ENCODE measurements around the gene TPM1. TPM values are rescaled to one million over a fixed set of nuclear protein-coding genes. Genes with fewer than 3 reads are reported as not detected.

Gene TPM1
- polyA plus RNA-seq, 1 of the 3 experiments (the other 2 are of a cell fraction): 1,371 TPM

- 89% methylated on average over 4 of the region's 4 CpGs for WGBS (ENCODE audit: low lambda C conversion rate)
- Histone ChIP-seq H3K4me2 (peak overlapping the region; percentile 58; the same call in 1 of the 2 replicates), H3K9me2 (no peaks in the 10 kb centered on the region), H3K27ac (ENCODE audit: low read depth in 2 of 2, low read length in 1 of 2) (peak overlapping the region in 1 of 2 experiments; percentile 89; a peak in 2 of 4 replicates), H2AFZ (ENCODE audit: low read depth) (no peak overlapping the region), H3K9ac (no peak overlapping the region), H3K4me3 (ENCODE audit: low read depth in 2 of 2, low read length in 1 of 2) (no peak overlapping the region), H3K27me3 (ENCODE audit: insufficient read depth) (no peaks in the 10 kb centered on the region), H3K9me3 (no peaks in the 10 kb centered on the region), H3K36me3 (replicated peaks in 1 of 2; ENCODE audit: control insufficient read depth in 1 of 2, insufficient read depth in 2 of 2, low read length in 1 of 2) (no peaks in the 10 kb centered on the region), H4K20me1 (ENCODE audit: insufficient read depth) (no peaks in the 10 kb centered on the region), H3F3A (replicated peaks; ENCODE audit: insufficient read depth) (peaks cover 43% of the 10 kb centered on the region), H3K4me1 (ENCODE audit: control insufficient read depth in 1 of 2, insufficient read depth in 2 of 2, low read depth in 1 of 2, low read length in 1 of 2) (peaks cover 9 to 47% of the 10 kb centered on the region in 2 experiments; a peak in 3 of 4 replicates), H3K79me2 (ENCODE audit: insufficient read depth) (no peaks in the 10 kb centered on the region)
- DNase-seq: no peak
- CTCF ChIA-PET: no interaction called here
- POLR2A ChIA-PET: no interaction called here
- no peak for TF ChIP-seq CHD2 (IDR thresholded peaks at IDR 0.05; ENCODE audit: low read length, partially characterized antibody)
- TF ChIP-seq, protein P1, sequence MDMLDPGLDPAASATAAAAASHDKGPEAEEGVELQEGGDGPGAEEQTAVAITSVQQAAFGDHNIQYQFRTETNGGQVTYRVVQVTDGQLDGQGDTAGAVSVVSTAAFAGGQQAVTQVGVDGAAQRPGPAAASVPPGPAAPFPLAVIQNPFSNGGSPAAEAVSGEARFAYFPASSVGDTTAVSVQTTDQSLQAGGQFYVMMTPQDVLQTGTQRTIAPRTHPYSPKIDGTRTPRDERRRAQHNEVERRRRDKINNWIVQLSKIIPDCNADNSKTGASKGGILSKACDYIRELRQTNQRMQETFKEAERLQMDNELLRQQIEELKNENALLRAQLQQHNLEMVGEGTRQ (IDR thresholded peaks at IDR 0.05; ENCODE audit: borderline replicate concordance, low read depth, low read length): no peak
- TF ChIP-seq RXRA (IDR thresholded peaks at IDR 0.05; ENCODE audit: borderline replicate concordance, low read depth): no peak
- no peak for TF ChIP-seq ELF1 (IDR thresholded peaks at IDR 0.05)
- no peak for TF ChIP-seq JUND (IDR thresholded peaks at IDR 0.05)
- no peak for TF ChIP-seq MEF2A (IDR thresholded peaks at IDR 0.05; ENCODE audit: borderline replicate concordance, low read depth)
- no peak for TF ChIP-seq YY1 (IDR thresholded peaks at IDR 0.05; ENCODE audit: low read depth)
Observed at GRCh38 chr15:63014578-63014977, 28.0 kb upstream of the TPM1 start.

- Histone ChIP-seq H2AFZ (ENCODE audit: low read depth) (no peak overlapping the region), H3K27me3 (ENCODE audit: insufficient read depth) (no peaks in the 10 kb centered on the region), H3K27ac (ENCODE audit: low read depth in 2 of 2, low read length in 1 of 2) (peak overlapping the region; percentile 3 to 89; a peak in 3 of 4 replicates), H3K36me3 (replicated peaks in 1 of 2; ENCODE audit: control insufficient read depth in 1 of 2, insufficient read depth in 2 of 2, low read length in 1 of 2) (no peaks in the 10 kb centered on the region), H3K4me1 (ENCODE audit: control insufficient read depth in 1 of 2, insufficient read depth in 2 of 2, low read depth in 1 of 2, low read length in 1 of 2) (peaks cover 13 to 56% of the 10 kb centered on the region in 2 experiments; a peak in 3 of 4 replicates), H3F3A (replicated peaks; ENCODE audit: insufficient read depth) (peaks cover 53% of the 10 kb centered on the region), H3K9me2 (no peaks in the 10 kb centered on the region), H3K4me2 (peak overlapping the region; percentile 58), H3K9me3 (no peaks in the 10 kb centered on the region), H3K9ac (peak overlapping the region; percentile 51; the same call in 1 of the 2 replicates), H4K20me1 (ENCODE audit: insufficient read depth) (no peaks in the 10 kb centered on the region), H3K79me2 (ENCODE audit: insufficient read depth) (no peaks in the 10 kb centered on the region), H3K4me3 (ENCODE audit: low read depth in 2 of 2, low read length in 1 of 2) (no peak overlapping the region)
- TF ChIP-seq JUND (IDR thresholded peaks at IDR 0.05) (peak; percentile 73), MXI1 (IDR thresholded peaks at IDR 0.05; ENCODE audit: low read depth, low read length) (no peak), SIN3A (IDR thresholded peaks at IDR 0.05; ENCODE audit: borderline replicate concordance, low read depth, low read length) (no peak), RXRA (IDR thresholded peaks at IDR 0.05; ENCODE audit: borderline replicate concordance, low read depth) (peak; percentile 94; the same call in 1 of the 2 replicates), EP300 (IDR thresholded peaks at IDR 0.05; ENCODE audit: borderline replicate concordance in 1 of 2, low read depth in 1 of 2, low read length in 1 of 2) (peak in 1 of 2 experiments; percentile 63; a peak in 1 of 4 replicates), FOSL2 (IDR thresholded peaks at IDR 0.05; ENCODE audit: borderline replicate concordance, low read depth) (peak; percentile 78; the same call in 1 of the 2 replicates), FOXM1 (IDR thresholded peaks at IDR 0.05; ENCODE audit: low read depth) (no peak), TCF12 (IDR thresholded peaks at IDR 0.05) (peak; percentile 59), NFIC (IDR thresholded peaks at IDR 0.05; ENCODE audit: borderline replicate concordance) (peak; percentile 71), RAD21 (IDR thresholded peaks at IDR 0.05; ENCODE audit: low read length) (no peak)
- TF ChIP-seq, protein P2, sequence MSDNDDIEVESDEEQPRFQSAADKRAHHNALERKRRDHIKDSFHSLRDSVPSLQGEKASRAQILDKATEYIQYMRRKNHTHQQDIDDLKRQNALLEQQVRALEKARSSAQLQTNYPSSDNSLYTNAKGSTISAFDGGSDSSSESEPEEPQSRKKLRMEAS (IDR thresholded peaks at IDR 0.05; ENCODE audit: low read depth): peak; percentile 69
- TF ChIP-seq, protein P3, sequence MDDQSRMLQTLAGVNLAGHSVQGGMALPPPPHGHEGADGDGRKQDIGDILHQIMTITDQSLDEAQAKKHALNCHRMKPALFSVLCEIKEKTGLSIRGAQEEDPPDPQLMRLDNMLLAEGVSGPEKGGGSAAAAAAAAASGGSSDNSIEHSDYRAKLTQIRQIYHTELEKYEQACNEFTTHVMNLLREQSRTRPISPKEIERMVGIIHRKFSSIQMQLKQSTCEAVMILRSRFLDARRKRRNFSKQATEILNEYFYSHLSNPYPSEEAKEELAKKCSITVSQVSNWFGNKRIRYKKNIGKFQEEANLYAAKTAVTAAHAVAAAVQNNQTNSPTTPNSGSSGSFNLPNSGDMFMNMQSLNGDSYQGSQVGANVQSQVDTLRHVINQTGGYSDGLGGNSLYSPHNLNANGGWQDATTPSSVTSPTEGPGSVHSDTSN (IDR thresholded peaks at IDR 0.05): peak; percentile 47; the same call in 1 of the 2 replicates
- POLR2A ChIA-PET: no interaction called here
- 0% methylated on average over 1 of the region's 1 CpG for WGBS (ENCODE audit: low lambda C conversion rate)
- CTCF ChIA-PET: interaction anchor here (0.8 to 1.1 kb wide), 3 partner anchors 12 to 32 kb away, joined by 3 to 4 read pairs (median 4); no protein-coding TSS in a partner anchor
- DNase-seq: no peak
Observed at GRCh38 chr15:63015618-63016017, 26.9 kb upstream of the TPM1 start.
